Astrocyte (in vitro differentiated cells and primary cell): ENCODE data around the gene CDK3.

Experiments used
- EZH2 ChIP-seq: IDR thresholded peaks from 2 replicates; pipeline ENCODE4 v1.6.1; 2012; ENCODE audit warnings: mild to moderate bottlenecking, low read length, inconsistent platforms; ENCODE audit not compliant: insufficient read depth
- TF ChIP-seq, protein P1 (sequence below): IDR thresholded peaks from 2 replicates; pipeline ENCODE4 v1.5.1; 2011; ENCODE audit warnings: low read depth, mild to moderate bottlenecking, inconsistent platforms, low read length, moderate library complexity; ENCODE audit not compliant: insufficient read depth

DNA sequence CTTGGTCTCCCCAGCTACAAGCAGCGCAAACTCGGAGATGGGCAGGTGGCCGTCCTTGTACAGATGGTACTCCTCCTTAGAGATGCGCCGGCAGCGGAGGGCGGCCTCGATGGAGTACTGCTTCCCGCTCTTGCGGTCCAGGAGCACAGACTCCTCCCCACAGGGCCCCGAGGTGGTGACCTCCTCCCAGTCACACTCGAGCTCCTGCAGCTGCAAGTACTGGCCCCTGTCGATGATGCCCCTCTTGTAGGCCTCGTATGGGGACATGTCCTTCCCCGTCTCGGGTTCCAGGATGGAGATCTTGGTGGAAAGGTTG is 7.2 kb downstream of the CDK3 start:
- TF ChIP-seq, protein P1, sequence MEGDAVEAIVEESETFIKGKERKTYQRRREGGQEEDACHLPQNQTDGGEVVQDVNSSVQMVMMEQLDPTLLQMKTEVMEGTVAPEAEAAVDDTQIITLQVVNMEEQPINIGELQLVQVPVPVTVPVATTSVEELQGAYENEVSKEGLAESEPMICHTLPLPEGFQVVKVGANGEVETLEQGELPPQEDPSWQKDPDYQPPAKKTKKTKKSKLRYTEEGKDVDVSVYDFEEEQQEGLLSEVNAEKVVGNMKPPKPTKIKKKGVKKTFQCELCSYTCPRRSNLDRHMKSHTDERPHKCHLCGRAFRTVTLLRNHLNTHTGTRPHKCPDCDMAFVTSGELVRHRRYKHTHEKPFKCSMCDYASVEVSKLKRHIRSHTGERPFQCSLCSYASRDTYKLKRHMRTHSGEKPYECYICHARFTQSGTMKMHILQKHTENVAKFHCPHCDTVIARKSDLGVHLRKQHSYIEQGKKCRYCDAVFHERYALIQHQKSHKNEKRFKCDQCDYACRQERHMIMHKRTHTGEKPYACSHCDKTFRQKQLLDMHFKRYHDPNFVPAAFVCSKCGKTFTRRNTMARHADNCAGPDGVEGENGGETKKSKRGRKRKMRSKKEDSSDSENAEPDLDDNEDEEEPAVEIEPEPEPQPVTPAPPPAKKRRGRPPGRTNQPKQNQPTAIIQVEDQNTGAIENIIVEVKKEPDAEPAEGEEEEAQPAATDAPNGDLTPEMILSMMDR, result no peak
- TF ChIP-seq EZH2, result no peak
